ENCODE results near the gene XAGE1B.
"Not testable (repeated sequence)": the region's sequence is repeated elsewhere in the genome, so short reads cannot be mapped to it uniquely, and the experiment has no call there.

XAGE1B gene

DNA sequence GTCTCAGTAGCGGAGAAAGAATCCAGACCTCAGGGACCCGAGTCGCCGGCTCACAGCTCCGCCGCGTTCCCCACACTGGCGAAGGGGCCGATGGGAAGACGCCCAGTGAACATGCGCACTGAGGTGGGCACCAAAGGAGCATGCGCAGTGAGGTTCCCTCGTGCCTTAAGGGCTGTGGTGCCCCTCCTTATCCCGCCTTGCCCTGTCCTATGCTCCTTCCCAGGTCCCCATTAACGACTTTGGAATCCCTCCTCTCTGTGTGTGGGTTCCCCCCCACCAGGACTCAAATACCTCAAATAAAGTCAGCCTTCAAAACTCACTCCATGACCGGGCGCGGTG lies at the start of gene XAGE1B:
XAGE1B (minus strand) TSS at position 77 of the 339 bp plus-strand sequence. CDS start 1,536 bp downstream, outside the sequence.
- not testable (repeated sequence) for DNase-seq

- DNase-seq, result no peak
Observed at GRCh38 chrX:52563105-52563504, 46.2 kb upstream of the XAGE1B start.

DNA sequence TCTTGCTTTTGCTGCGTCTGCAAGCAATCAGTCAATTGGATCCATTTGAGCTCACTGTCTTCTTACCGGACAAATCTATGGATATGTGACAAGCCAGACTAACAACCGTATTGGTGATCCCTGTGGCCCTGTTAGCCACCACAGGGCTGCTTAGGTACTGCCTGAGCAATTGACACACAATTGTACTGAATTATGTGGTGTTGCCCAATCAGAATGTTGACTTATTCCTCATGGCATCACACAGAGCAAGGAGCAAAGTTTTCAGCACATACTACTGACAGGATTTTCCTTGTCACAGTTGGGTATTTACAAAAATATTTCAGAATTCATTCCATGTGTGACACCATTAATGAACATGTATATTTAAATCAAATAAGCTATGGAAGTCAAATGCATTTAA lies 41.3 kb upstream of the XAGE1B start:
- DNase-seq, result no peak

GRCh38 chrX:52556741-52557140 lies 39.9 kb upstream of the XAGE1B start:
- DNase-seq, result no peak

DNA sequence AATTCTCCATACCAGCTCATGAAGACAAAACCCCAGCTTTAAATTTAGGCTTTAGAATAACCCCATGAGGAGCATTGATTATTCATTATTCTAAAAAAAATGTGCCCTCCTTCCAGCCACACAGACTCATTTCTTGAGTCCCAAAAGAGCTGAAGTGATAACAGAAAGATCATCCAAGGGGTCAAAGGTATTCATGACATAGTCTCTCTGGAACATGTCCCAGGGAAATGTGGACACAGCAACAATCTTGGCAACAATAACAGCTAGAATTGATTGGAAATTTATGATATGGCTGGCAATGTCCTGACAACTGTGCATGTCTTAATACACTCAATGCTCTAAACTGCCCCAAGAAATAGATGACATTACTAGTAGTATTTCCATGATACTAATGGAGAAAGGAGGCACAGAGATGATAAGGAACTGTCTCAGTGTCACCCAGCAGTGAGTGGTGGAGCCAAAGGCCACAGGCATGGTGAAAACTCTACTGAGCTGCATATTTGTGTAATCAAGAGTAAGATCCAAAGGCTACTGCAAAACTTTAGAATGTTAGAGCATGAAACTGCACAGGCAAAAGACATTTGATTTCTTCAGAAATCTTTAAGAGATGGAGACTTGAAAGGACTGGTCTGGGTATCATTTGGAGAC lies 37.3 kb upstream of the XAGE1B start:
- DNase-seq, result no peak

DNA sequence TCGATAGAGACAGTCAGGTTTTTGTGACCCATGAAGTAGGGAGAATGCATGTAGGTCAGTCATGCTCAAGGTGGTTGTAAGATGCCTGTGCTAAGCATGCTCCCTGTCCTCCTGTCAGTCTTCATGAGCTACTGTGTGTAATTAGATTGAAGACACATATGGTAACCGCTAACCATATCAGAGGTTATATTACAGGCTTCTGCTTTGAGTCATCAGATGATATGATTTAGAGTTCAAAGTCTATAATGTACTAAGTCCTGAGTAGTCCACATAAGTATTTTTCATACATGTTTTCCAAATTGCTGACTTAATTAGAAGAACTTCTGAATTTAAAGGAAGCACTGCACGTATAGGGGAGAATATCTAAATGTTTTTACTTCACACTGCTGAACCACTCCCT lies 31.9 kb upstream of the XAGE1B start:
- not testable (repeated sequence) for DNase-seq

GRCh38 chrX:52544147-52544840 lies 27.4 kb upstream of the XAGE1B start:
- DNase-seq, result no peak

- no peak for DNase-seq
Observed at GRCh38 chrX:52542311-52542710, 25.4 kb upstream of the XAGE1B start.

DNA sequence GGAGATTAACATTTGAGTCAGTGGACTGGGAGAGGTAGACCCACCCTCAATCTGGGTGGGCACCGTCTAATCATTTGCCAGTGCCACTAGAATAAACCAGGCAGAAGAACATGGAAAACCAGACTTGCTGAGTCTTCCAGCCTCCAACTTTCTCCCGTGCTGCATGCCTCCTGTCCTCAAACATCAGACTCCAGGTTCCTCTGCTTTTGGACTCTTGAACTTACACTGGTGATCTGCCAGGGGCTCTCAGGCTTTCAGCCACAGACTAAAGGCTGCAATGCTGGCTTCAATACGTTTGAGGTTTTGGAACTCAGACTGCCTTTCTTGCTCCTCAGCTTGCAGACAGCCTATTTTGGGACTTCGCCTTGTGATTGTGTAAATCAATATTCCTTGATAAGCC lies 24.2 kb upstream of the XAGE1B start:
- DNase-seq, result not testable (repeated sequence)

DNA sequence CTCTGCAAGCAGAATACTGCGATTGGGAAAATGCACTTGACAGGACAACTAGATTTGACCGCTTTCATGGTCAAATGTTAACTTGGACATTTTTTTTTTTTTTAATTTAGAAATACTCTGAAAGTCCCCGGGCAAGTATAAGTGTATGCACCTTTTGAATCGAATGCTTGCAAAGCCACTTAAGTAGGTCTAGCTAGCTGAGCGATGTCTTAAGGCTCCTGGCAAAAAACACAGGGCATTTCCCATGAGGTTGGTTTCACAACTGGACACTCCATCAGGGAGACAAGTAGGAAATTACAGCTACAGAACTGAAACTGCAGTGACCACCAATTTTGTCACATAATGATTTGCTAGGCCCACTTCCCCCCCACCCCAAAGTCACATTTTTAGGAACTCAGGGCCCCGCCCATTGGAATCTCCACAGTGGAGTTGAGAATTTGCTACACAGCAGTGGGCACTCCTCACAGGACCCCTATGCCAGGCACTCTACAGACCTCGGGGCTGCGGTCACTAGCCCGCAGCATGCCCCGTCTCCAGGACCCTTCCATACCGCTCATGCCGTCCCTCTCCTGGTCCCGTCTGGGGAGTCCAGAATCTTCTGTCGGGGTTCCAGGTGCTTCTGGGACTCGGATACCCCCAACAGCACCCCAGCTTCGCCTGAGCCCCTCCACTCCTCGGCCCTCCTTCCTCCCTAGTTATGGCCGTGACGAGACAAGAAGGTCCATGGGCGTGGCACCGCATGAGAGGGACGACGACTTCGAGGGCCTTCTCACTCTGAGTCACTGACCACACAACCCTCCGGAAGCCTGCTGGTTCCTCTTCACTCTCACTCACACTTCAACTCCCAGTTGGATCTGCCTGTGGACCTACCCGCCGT lies 515 bp downstream of the XAGE1B start:
- DNase-seq, result not testable (repeated sequence)

DNA sequence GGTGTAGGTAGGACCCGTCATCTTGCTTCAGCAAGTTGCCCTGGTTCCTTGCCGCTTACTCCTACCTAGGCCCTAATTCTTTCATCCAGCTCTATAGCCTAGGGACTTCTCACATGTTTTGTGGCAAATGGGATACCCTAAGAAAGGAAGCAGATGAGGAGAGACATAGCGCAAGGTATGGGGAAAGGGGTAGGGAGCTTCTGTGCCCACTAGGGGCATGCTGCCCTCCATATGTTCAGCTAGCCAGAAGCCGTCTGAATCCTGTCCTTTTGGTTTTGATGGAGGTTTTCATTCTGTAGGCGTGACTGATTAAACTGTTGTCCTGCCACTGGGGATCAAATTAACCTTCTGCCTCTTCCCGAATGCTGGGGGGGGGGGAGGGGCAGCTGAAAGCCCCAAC lies 5.7 kb downstream of the XAGE1B start:
- not testable (repeated sequence) for DNase-seq

DNA sequence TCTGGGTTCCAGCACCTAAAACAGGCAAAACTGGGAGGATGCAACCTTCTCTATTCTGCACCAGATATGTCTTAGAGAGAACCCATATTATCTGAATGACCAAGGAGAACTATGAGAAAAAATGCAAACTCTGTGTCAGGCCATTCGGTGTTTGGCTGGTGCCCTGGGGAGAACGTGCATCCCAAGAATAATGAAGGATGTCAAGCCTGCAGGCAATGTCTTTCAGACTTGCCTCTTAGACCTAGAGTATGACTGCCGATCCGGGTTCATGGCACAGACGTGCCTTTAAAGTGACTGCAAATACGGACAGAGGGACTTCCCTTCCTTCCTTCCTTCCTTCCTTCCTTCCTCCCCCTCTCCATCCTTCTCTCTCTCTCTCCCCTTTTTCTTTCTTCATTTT lies 6.9 kb downstream of the XAGE1B start:
- no peak for DNase-seq

GRCh38 chrX:52507331-52507730 lies 9.5 kb downstream of the XAGE1B start:
- DNase-seq, result no peak

- no peak for DNase-seq
Observed at GRCh38 chrX:52504551-52504950, 12.3 kb downstream of the XAGE1B start.

DNA sequence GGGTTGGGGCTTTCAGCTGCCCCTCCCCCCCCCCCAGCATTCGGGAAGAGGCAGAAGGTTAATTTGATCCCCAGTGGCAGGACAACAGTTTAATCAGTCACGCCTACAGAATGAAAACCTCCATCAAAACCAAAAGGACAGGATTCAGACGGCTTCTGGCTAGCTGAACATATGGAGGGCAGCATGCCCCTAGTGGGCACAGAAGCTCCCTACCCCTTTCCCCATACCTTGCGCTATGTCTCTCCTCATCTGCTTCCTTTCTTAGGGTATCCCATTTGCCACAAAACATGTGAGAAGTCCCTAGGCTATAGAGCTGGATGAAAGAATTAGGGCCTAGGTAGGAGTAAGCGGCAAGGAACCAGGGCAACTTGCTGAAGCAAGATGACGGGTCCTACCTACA lies 15.5 kb downstream of the XAGE1B start:
- DNase-seq, result not testable (repeated sequence)

GRCh38 chrX:52496419-52496772 lies 20.5 kb downstream of the XAGE1B start:
- not testable (repeated sequence) for DNase-seq

DNA sequence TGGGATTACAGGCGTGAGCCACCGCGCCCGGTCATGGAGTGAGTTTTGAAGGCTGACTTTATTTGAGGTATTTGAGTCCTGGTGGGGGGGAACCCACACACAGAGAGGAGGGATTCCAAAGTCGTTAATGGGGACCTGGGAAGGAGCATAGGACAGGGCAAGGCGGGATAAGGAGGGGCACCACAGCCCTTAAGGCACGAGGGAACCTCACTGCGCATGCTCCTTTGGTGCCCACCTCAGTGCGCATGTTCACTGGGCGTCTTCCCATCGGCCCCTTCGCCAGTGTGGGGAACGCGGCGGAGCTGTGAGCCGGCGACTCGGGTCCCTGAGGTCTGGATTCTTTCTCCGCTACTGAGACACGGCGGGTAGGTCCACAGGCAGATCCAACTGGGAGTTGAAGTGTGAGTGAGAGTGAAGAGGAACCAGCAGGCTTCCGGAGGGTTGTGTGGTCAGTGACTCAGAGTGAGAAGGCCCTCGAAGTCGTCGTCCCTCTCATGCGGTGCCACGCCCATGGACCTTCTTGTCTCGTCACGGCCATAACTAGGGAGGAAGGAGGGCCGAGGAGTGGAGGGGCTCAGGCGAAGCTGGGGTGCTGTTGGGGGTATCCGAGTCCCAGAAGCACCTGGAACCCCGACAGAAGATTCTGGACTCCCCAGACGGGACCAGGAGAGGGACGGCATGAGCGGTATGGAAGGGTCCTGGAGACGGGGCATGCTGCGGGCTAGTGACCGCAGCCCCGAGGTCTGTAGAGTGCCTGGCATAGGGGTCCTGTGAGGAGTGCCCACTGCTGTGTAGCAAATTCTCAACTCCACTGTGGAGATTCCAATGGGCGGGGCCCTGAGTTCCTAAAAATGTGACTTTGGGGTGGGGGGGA lies 21.1 kb downstream of the XAGE1B start, which contains the start of gene XAGE1A:
XAGE1A (plus strand) TSS at position 264 of the 874 bp plus-strand sequence. CDS start 1,554 bp downstream, outside the sequence.
- not testable (repeated sequence) for DNase-seq

GRCh38 chrX:52471301-52471700 lies 45.6 kb downstream of the XAGE1B start:
- DNase-seq, result not testable (repeated sequence)
